HG03571 (cell line): ENCODE results near the gene DDX43.
"Not testable (repeated sequence)": the region's sequence is repeated elsewhere in the genome, so short reads cannot be mapped to it uniquely, and the experiment has no call there.

ENCODE experiments used
- ATAC-seq: cut with Tn5 transposase; IDR thresholded peaks from one replicate; pipeline ENCODE4 v1.9.1; 2021; ENCODE audit not compliant: unreplicated experiment

The DDX43 gene

GRCh38 chr6:73394577-73395354, at the start of gene DDX43:
Gene DDX43, plus strand, starts transcription at chr6:73394828. Its CDS starts 78 bp downstream, at chr6:73394906.
- peak; percentile 73 for ATAC-seq

- no peak for ATAC-seq
Measured at GRCh38 chr6:73348550-73349204, 46.0 kb upstream of the DDX43 start.

DNA sequence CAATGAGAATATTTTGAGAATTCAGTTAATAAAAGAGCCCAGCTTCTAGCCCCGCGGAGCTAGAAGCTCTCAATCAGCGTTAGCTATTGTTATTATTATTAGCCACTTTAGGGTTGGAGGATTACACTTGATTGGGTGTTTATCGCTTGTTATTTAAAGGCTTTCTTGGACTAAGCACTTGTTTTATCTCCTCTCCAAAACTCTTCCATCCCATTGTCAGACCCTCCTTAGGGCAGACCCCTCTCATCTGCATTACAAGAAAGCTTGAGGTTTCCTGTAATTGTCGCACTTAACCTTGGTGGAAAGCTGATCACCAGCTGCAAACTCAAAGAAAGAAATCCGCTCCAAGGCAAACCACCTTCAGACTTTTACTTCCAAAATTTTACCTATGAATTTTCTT, 45.3 kb upstream of the DDX43 start:
- ATAC-seq = no peak

DNA sequence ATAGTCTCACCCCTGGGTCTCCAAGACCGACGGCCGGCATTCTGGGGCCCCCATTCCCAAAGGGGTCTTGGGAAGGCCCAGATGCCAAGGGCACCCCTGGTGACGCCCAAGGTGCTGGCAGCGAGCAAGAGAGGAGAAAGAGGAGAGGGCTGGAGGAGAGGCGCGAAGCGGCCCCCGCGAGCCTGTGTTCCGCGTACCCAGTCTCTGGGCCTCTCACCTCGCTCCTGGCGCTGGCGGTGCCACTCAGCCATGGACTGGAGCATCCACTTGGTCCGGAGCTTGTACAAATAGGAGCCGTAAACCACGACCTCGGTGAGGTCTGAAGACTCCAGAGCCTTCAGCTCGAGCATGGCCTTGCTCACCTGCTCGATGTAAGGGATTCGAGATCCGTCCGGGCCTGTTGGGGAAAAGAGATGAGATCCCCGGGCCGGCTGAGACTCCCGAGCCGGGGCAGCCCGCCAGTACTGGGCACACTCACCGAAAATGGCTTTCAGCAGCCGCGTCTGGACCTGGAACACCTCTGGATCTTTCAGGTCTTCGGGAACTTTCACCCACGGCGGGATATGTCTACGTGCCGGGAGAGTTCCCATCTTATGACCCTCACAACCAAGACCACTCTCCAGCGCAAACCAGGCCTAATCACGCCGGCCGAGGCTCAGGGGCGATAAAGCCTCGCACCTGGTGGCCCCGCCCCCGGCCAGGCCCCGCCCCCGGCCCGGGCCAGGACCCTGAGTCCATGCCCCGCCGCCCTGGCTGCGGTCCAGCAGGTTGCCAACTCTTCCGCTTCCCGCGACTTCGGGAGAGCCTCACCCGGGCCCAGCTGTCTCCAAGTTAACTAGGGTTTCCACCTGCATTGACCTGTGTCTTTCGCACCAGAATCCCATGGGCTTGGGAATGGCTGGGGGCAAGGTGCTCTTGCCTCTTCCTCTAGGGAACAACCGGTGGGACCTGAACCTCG, 40.7 kb upstream of the DDX43 start, which contains the start of gene DPPA5:
Gene DPPA5, minus strand, starts transcription at position 641 of the 958 bp plus-strand sequence. Its CDS starts 51 bp downstream, at position 590.
- ATAC-seq = no peak

GRCh38 chr6:73362358-73362757, 32.3 kb upstream of the DDX43 start, which contains the start of gene KHDC3L:
Gene KHDC3L, plus strand, starts transcription at chr6:73362658. Its CDS starts 72 bp downstream, at chr6:73362730.
- no peak for ATAC-seq

DNA sequence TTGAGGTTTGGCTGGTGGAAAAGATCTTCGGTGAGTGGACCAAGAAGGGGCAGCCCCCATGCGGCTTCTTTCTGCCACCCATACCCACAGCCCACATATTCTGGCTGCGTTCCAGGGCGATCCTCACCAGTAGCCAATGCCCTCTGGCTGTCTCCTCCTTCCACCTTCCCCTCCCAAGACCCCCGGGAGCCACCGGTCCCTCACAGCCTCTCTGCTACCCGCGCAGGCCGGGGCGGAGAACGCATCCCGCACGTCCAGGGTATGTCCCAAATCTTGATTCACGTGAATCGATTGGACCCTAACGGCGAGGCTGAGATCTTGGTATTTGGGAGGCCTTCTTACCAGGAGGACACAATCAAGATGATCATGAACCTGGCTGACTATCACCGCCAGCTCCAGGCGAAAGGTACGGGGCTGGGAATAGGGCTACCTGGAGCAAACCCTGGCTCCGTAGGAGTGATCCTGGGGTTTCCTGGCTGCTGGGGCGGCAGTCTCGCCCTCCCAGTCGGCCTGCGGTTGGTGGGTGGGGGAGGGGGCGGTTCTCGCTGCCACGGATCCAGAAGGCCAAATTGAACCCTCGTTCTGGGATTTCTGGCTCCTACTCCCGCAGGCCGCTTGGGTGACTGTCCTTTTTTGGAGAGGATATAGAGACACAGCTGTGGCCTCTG, 31.6 kb upstream of the DDX43 start:
- no peak for ATAC-seq

DNA sequence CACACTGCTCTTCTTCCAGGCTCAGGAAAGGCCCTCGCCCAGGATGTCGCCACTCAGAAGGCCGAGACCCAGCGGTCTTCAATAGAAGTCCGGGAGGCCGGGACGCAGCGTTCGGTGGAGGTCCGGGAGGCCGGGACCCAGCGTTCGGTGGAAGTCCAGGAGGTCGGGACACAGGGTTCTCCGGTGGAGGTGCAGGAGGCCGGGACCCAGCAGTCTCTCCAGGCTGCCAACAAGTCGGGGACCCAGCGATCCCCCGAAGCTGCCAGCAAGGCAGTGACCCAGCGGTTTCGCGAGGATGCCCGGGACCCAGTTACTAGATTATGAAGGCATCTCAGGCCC, 31.1 kb upstream of the DDX43 start:
- ATAC-seq = no peak

GRCh38 chr6:73364121-73364520, 30.5 kb upstream of the DDX43 start:
- ATAC-seq = no peak

DNA sequence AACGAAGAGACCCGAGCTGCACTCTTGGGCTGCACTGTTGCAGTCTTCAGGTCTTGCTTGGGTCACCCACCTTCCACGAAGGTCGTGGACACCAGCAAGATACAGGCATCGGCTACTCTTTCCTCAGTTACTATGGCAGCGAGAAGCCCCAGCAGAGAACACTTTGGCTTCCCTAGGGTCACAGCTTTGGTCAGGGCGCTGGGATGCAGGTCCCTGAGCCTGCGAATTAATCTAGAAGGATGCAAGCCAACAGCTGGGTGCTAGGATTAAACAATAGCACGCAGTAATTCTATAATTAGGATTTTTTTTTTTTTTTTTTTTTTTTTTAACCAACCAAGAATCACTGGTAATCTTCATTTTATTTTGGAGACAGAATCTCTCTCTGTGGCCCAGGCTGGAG, 30.1 kb upstream of the DDX43 start:
- no peak for ATAC-seq

DNA sequence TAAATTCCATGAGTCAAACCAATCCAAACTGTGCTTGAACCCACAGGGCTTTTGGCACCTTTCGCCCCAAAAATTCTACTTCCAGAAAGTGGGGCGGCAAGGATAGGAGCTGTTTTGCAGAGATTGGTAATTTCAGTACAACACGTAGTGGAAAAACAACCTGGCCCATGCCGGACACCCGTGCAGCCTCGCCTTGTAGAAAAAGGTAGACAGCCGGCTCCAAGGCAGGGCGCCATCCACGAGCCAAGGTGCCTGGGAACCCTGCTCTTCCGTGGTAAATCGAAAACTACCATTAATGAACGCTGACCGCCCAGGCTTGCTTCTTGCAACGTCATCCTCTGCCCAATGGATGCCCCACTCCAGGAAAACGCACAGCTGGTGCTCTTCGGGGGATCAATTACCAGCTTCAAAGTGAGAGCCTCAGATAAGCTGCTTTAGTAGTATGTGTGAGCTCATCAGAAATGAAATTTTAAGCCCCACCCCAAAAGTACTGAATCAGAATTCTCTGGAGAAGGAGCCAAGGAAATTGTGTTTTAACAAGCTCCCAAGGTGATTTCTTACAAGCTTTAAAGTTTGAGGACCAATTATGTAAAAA, 26.8 kb upstream of the DDX43 start:
- ATAC-seq = no peak

DNA sequence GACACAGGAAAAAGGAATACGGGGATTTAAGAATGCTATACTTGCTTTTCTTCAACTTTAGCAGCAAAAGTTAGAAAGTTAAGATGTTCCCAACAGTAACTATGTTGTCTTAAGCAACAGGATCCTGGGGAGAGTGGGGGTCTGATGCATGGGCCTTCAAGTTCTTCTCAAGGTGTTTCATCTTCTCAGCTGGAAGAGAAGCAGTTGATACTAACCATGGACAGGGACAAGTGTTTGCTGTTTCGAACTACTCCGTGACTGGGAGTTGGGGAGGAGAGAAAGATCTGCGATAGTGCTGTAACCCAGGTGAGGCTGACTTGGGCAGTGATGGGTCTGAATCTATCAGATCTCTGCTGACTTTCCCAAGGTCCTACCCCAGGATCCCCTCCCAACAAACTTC, 26.0 kb upstream of the DDX43 start:
- ATAC-seq = no peak

DNA sequence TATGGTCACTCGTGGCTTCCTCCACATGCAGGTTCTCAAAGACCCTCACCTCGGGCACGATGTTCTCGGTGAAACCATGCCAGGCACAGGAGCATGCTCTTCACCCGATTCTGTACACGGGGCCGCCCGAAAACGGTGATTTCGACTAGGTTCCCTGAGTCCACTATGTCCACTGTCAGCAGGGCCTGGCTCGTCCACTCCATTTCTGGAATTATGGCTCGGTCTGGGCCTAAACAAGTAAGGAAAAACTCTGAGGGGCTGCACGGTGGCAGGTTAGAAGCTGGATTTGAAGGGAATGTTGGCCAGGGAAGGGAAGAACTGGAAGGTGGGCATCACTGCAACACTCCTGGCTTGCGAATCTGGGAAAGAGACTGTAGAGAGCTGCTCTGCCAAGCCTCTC, 25.5 kb upstream of the DDX43 start:
- ATAC-seq = no peak

DNA sequence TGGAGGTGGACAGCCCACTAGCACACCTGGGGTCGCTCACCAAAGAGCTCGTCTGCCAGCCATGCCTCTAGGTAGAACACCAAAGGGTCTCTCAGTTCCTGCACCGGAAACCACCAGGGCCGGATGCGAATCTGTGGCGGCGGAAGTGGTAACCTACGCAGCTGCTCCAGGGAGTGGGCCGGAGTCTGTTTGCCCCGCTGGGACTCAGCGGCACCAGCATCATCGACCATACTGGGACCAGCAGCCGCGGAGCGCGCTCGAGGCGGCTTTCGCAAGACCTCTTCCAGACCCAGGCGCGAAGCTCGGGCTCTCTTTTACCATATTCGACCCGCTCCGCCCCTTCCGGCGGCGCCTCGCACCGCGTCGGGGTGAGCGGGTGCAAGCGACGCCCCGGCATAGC, 25.1 kb upstream of the DDX43 start, which contains the start of gene OOEP:
Gene OOEP, minus strand, starts transcription at position 335 of the 400 bp plus-strand sequence. Its CDS starts 105 bp downstream, at position 230.
- no peak for ATAC-seq

GRCh38 chr6:73371984-73372383, 22.6 kb upstream of the DDX43 start:
- ATAC-seq = no peak

DNA sequence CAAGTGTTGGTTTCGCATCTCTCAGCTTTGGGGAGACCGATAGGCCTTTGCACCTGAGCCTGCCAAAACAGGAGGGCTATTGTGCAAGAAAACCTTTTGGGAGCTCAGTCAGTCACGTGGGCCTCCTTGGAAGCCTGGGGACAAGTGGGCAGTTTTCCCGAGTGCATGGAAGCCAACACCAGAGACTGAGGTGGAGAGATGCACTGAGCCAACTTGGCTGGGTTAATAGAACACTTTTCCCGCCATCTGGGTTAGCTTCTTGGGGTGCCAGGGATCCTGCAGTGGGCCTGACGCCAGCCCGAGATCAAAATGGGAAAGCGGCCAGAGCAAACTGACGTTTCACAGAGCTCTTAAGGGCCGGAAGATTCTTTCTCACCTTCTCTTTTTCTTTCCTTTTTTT, 22.1 kb upstream of the DDX43 start:
- no peak for ATAC-seq

- no peak for ATAC-seq
Measured at GRCh38 chr6:73375216-73375615, 19.4 kb upstream of the DDX43 start.

- ATAC-seq = no peak
Measured at GRCh38 chr6:73377225-73377624, 17.4 kb upstream of the DDX43 start.

GRCh38 chr6:73381531-73381930, 13.1 kb upstream of the DDX43 start:
- ATAC-seq = not testable (repeated sequence)

DNA sequence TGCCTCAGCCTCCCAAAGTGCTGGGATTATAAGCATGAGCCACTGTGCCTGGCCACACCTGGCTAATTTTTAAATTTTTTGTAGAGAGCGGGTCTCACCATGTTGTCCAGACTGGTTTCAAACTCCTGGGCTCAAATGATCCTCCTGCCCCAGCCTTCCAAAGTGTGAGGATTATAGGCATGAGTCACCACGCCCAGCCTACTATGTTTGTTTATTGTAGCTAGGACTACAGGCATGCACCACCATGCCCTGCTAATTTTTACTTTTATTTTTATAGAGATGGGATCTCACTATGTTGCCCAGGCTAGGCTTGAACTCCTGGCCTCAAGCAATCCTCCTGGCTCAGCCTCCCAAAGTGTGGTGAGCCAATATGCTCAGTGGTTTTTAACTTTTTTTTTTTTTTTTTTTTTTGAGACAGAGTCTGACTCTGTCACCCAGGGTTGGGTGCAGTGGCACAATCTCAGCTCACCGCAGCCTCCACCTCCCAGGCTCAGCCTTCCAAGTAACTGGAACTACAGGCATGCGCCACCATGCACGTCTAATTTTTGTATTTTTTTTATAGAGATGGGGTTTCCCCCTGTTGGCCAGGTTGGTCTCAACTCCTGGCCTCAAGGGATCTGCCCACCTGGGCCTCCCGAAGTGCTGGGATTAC, 12.0 kb upstream of the DDX43 start:
- ATAC-seq = no peak

GRCh38 chr6:73388433-73388799, 6.2 kb upstream of the DDX43 start:
- peak; percentile 16 for ATAC-seq
